Endothelial cell of umbilical vein (primary cell): ENCODE results near the gene CNTN5. TPM values are rescaled to one million over a fixed set of nuclear protein-coding genes. Genes with fewer than 3 reads are reported as not detected.

Experiments used
- BruUV-seq: library from RNA; stranded (reverse); fragments of 400-500 nt; replicated peaks from 2 replicates; lab custom pipeline; 2021; lab: Mats Ljungman, UMichigan
- CTCF ChIA-PET: fragments of 300-600, 350-600 bp; sonication (Branson Sonifier 250); formaldehyde crosslinking; loops from one replicate; lab custom pipeline; 2021; ENCODE audit warnings: antibody characterized with exemption, inconsistent platforms; lab: Charles Lee
- POLR2A ChIA-PET: fragments of 300-600, 350-600 bp; sonication (Branson Sonifier 250); formaldehyde crosslinking; loops from one replicate; lab custom pipeline; 2021; ENCODE audit warnings: antibody characterized with exemption, inconsistent platforms; lab: Charles Lee
- DNase-seq: peaks from one replicate; pipeline ENCODE4 v3.0.0-alpha.2; 2011; ENCODE audit warnings: low read depth, low spot score
- FAIRE-seq: peaks from 2 replicates; lab custom pipeline; 2011; peaks lifted over from hg19 to GRCh38; lab: Jason Lieb, UNC
- H2AFZ ChIP-seq: 2 replicates; pipeline ENCODE4 v1.6.0; 2012; ENCODE audit warnings: low read depth, low read length, control low read depth, inconsistent platforms
- H3K27ac ChIP-seq: 2 replicates; pipeline ENCODE4 v1.5.1; 2011; ENCODE audit warnings: low read depth, mild to moderate bottlenecking, control low read depth, low read length, moderate library complexity; ENCODE audit not compliant: insufficient read depth
- H3K27me3 ChIP-seq, 2 experiments: 2 replicates each; pipeline versions ENCODE4 v1.6.0 to v1.6.1; 2011; ENCODE audit warnings: low read length in 2 of 2, mixed read lengths in 1 of 2; ENCODE audit not compliant: control insufficient read depth in 2 of 2, insufficient read depth in 2 of 2
- H3K36me3 ChIP-seq, 2 experiments: 2 replicates in 1 of 2; 3 replicates in 1 of 2; pipeline ENCODE4 v1.5.1; 2011; ENCODE audit warnings: low read length in 2 of 2, mild to moderate bottlenecking in 1 of 2, moderate library complexity in 1 of 2; ENCODE audit not compliant: control insufficient read depth in 2 of 2, insufficient read depth in 2 of 2; ENCODE audit errors: extremely low read depth in 1 of 2
- H3K4me1 ChIP-seq: 3 replicates; pipeline ENCODE4 v1.5.1; 2011; ENCODE audit warnings: mild to moderate bottlenecking, low read length; ENCODE audit not compliant: control insufficient read depth, insufficient read depth; ENCODE audit errors: extremely low read depth
- H3K4me2 ChIP-seq: 2 replicates; pipeline ENCODE4 v1.6.1; 2011; ENCODE audit warnings: low read length, control low read depth, mixed read lengths; ENCODE audit not compliant: insufficient read depth
- H3K4me3 ChIP-seq, 3 experiments: fragments of 200-600 bp in 1 of 3; sonication (generic), shearing (Covaris generic) in 1 of 3; replicated peaks in 1 of 3; 2 replicates each; pipeline ENCODE4 v1.5.1; 2011 to 2016; ENCODE audit warnings: control low read depth in 3 of 3, low read length in 3 of 3, mild to moderate bottlenecking in 2 of 3, inconsistent platforms in 1 of 3, low read depth in 1 of 3, moderate library complexity in 1 of 3; ENCODE audit not compliant: insufficient read depth in 1 of 3
- H3K79me2 ChIP-seq: 2 replicates; pipeline ENCODE4 v1.6.0; 2012; ENCODE audit warnings: low read length, inconsistent platforms; ENCODE audit not compliant: control insufficient read depth, insufficient read depth
- H3K9ac ChIP-seq: replicated peaks from 2 replicates; pipeline ENCODE3; 2011; ENCODE audit warnings: low read length, control low read depth; ENCODE audit not compliant: insufficient read depth; ENCODE audit errors: extremely low read depth
- H3K9me1 ChIP-seq: replicated peaks from 3 replicates; pipeline ENCODE4 v1.6.0; 2011; ENCODE audit warnings: mild to moderate bottlenecking, low read length; ENCODE audit not compliant: control insufficient read depth, insufficient read depth; ENCODE audit errors: extremely low read depth
- H3K9me3 ChIP-seq: replicated peaks from 2 replicates; pipeline ENCODE4 v1.5.1; 2012; ENCODE audit warnings: low read length, inconsistent platforms; ENCODE audit not compliant: control insufficient read depth, insufficient read depth
- H4K20me1 ChIP-seq: replicated peaks from 2 replicates; pipeline ENCODE3; 2011; ENCODE audit warnings: mild to moderate bottlenecking, low read length; ENCODE audit not compliant: control insufficient read depth, insufficient read depth; ENCODE audit errors: extremely low read depth
- EZH2 ChIP-seq: IDR thresholded peaks from 2 replicates; pipeline ENCODE4 v1.6.1; 2012; ENCODE audit warnings: borderline replicate concordance, low read depth, mild to moderate bottlenecking, moderate library complexity, low read length, inconsistent platforms; ENCODE audit not compliant: severe bottlenecking
- FOS ChIP-seq: IDR thresholded peaks from 2 replicates; pipeline ENCODE4 v1.6.1; 2011; ENCODE audit warnings: mild to moderate bottlenecking, low read length, moderate library complexity, borderline replicate concordance; ENCODE audit not compliant: insufficient read depth
- GATA2 ChIP-seq: IDR thresholded peaks from 2 replicates; pipeline ENCODE4 v1.7.0; 2011; ENCODE audit warnings: low read depth, mild to moderate bottlenecking, moderate library complexity, mixed read lengths, low read length; ENCODE audit not compliant: insufficient read length, insufficient read depth
- JUN ChIP-seq: IDR thresholded peaks from 2 replicates; pipeline ENCODE4 v1.6.1; 2011; ENCODE audit warnings: borderline replicate concordance, low read depth; ENCODE audit not compliant: insufficient read length, insufficient read depth
- MAX ChIP-seq: IDR thresholded peaks from 2 replicates; pipeline ENCODE4 v1.6.1; 2011; ENCODE audit not compliant: insufficient read depth, insufficient read length
- MYC ChIP-seq: IDR thresholded peaks from one replicate; pipeline ENCODE4 v1.6.1; 2011; ENCODE audit warnings: mild to moderate bottlenecking, low read depth, low read length
- POLR2A ChIP-seq: IDR thresholded peaks from 2 replicates; pipeline ENCODE4 v1.6.1; 2012; ENCODE audit warnings: low read depth, mild to moderate bottlenecking, control low read depth, low read length
- POLR2AphosphoS5 ChIP-seq: IDR thresholded peaks from 2 replicates; pipeline ENCODE4 v1.6.1; 2012; ENCODE audit warnings: low read depth, mild to moderate bottlenecking, control low read depth, low read length, moderate library complexity; ENCODE audit not compliant: insufficient read depth
- dilution Hi-C: fragments of 300-500 bp; cut with MboI; formaldehyde crosslinking; loops from one replicate; pipeline ENCODE4 v1.15.0; 2019; ENCODE audit warnings: low sequenced_read_pairs; ENCODE audit not compliant: extremely low pct_ligation_motif_present
- intact Hi-C: fragments of 100-400 bp; cut with micrococcal nuclease; formaldehyde crosslinking; loops from one replicate; pipeline ENCODE4 v1.10.0; 2022
- polyA plus RNA-seq, 4 experiments: library from polyadenylated mRNA; depleted of rRNA in 3 of 4; stranded (reverse) in 3 of 4; unstranded in 1 of 4; fragments of >200 nt; gene quantifications; 2 replicates each; pipeline versions ENCODE4 v1.2.1 to v1.2.3, GENCODE V29; 2011 to 2012; ENCODE audit warnings: missing spikeins in 1 of 4
- total RNA-seq: library from RNA; stranded (reverse); gene quantifications from 2 replicates; pipeline ENCODE4 v1.2.3, GENCODE V29; 2021
- TF ChIP-seq, protein P1 (sequence below), 2 donors: IDR thresholded peaks; 1 replicate in 1 of 2; 2 replicates in 1 of 2; pipeline ENCODE4 v1.5.1; 2011; ENCODE audit warnings: low read length in 2 of 2, mild to moderate bottlenecking in 2 of 2, moderate library complexity in 2 of 2, control low read depth in 1 of 2, inconsistent platforms in 1 of 2, low read depth in 1 of 2; ENCODE audit not compliant: insufficient read depth in 1 of 2; ENCODE audit errors: extremely low read depth in 1 of 2

Gene CNTN5
- total and polyA plus RNA-seq, 2 donors (not counting 3 experiments of a cell fraction or from before 2014, with no cell fraction given) = not detected

GRCh38 chr11:100013011-100013410 lies 992.3 kb downstream of the CNTN5 start:
- Histone ChIP-seq H3K27me3 (no peaks in the 10 kb centered on the region), H3K9me3 (peaks cover 4% of the 10 kb centered on the region), H3K9me1 (no peaks in the 10 kb centered on the region), H3K4me1 (no peaks in the 10 kb centered on the region), H3K4me3 (no peak overlapping the region), H3K36me3 (no peaks in the 10 kb centered on the region), H2AFZ (no peak overlapping the region), H3K9ac (no peak overlapping the region), H3K27ac (no peak overlapping the region), H3K4me2 (no peak overlapping the region), H3K79me2 (no peaks in the 10 kb centered on the region), H4K20me1 (no peaks in the 10 kb centered on the region)
- TF ChIP-seq MAX (no peak), JUN (no peak), GATA2 (no peak), POLR2AphosphoS5 (no peak), FOS (no peak), POLR2A (no peak), EZH2 (no peak), MYC (no peak)
- TF ChIP-seq, protein P1, sequence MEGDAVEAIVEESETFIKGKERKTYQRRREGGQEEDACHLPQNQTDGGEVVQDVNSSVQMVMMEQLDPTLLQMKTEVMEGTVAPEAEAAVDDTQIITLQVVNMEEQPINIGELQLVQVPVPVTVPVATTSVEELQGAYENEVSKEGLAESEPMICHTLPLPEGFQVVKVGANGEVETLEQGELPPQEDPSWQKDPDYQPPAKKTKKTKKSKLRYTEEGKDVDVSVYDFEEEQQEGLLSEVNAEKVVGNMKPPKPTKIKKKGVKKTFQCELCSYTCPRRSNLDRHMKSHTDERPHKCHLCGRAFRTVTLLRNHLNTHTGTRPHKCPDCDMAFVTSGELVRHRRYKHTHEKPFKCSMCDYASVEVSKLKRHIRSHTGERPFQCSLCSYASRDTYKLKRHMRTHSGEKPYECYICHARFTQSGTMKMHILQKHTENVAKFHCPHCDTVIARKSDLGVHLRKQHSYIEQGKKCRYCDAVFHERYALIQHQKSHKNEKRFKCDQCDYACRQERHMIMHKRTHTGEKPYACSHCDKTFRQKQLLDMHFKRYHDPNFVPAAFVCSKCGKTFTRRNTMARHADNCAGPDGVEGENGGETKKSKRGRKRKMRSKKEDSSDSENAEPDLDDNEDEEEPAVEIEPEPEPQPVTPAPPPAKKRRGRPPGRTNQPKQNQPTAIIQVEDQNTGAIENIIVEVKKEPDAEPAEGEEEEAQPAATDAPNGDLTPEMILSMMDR (IDR thresholded peaks at IDR 0.05; ENCODE audit: extremely low read depth in 1 of 2, insufficient read depth in 1 of 2, low read depth in 1 of 2, low read length in 2 of 2) = no peak
- intact Hi-C loops (no loop called here), dilution Hi-C loops (no loop called here)
- ChIA-PET CTCF (no interaction called here), POLR2A (no interaction called here)
- FAIRE-seq (no peak), DNase-seq (no peak)
- no TSS peak for BruUV-seq
